ENCODE measurements around the gene POLE.

The POLE gene

GRCh38 chr12:132633398-132633797 lies 53.7 kb downstream of the POLE start:
- no peak for DNase-seq (ENCODE audit: low read depth, low spot score)
- TF ChIP-seq CTCF (IDR thresholded peaks at IDR 0.05; ENCODE audit: low read depth, low read length), result no peak
- in situ Hi-C loops (cut with HindIII; ENCODE audit: low sequenced_read_pairs), result no loop called here
- no peak overlapping the region for H3K4me3 ChIP-seq (ENCODE audit: low read depth, low read length)

- in situ Hi-C loops (cut with HindIII; ENCODE audit: low sequenced_read_pairs), result no loop called here
- no peak for DNase-seq (ENCODE audit: low read depth, low spot score)
- no peak overlapping the region for H3K4me3 ChIP-seq (ENCODE audit: low read depth, low read length)
- no peak for TF ChIP-seq CTCF (IDR thresholded peaks at IDR 0.05; ENCODE audit: low read depth, low read length)
These were observed 54.5 kb downstream of the POLE start for GRCh38 chr12:132632521-132633228.

GRCh38 chr12:132631666-132632065 lies 55.5 kb downstream of the POLE start:
- TF ChIP-seq CTCF (IDR thresholded peaks at IDR 0.05; ENCODE audit: low read depth, low read length), result no peak
- H3K4me3 ChIP-seq (ENCODE audit: low read depth, low read length), result no peak overlapping the region
- in situ Hi-C loops (cut with HindIII; ENCODE audit: low sequenced_read_pairs), result no loop called here
- no peak for DNase-seq (ENCODE audit: low read depth, low spot score)

GRCh38 chr12:132630672-132631071 lies 56.5 kb downstream of the POLE start:
- no peak for TF ChIP-seq CTCF (IDR thresholded peaks at IDR 0.05; ENCODE audit: low read depth, low read length)
- H3K4me3 ChIP-seq (ENCODE audit: low read depth, low read length), result no peak overlapping the region
- no peak for DNase-seq (ENCODE audit: low read depth, low spot score)
- in situ Hi-C loops (cut with HindIII; ENCODE audit: low sequenced_read_pairs), result no loop called here

GRCh38 chr12:132629330-132629729 lies 57.8 kb downstream of the POLE start:
- in situ Hi-C loops (cut with HindIII; ENCODE audit: low sequenced_read_pairs), result no loop called here
- H3K4me3 ChIP-seq (ENCODE audit: low read depth, low read length), result no peak overlapping the region
- DNase-seq (ENCODE audit: low read depth, low spot score), result no peak
- no peak for TF ChIP-seq CTCF (IDR thresholded peaks at IDR 0.05; ENCODE audit: low read depth, low read length)

GRCh38 chr12:132625731-132626430 lies 61.3 kb downstream of the POLE start:
- DNase-seq (ENCODE audit: low read depth, low spot score), result no peak
- in situ Hi-C loops (cut with HindIII; ENCODE audit: low sequenced_read_pairs), result no loop called here
- H3K4me3 ChIP-seq (ENCODE audit: low read depth, low read length), result no peak overlapping the region
- TF ChIP-seq CTCF (IDR thresholded peaks at IDR 0.05; ENCODE audit: low read depth, low read length), result no peak
